Body of pancreas (tissue), 4 donors: Measurements from ENCODE around the gene PRSS33. TPM values are rescaled to one million over a fixed set of nuclear protein-coding genes. Genes with fewer than 3 reads are reported as not detected.

Source experiments
- ATAC-seq: fragments of 150-250 bp; one replicate; pipeline ENCODE4 v1.9.1; 2016
- DNase-seq, 4 donors: peaks; one replicate each; pipeline ENCODE4 v3.0.0-alpha.2; 2019
- H3K27ac ChIP-seq, 4 donors: fragments of 200-600 bp; sonication (generic); 1 replicate in 3 of 4; 2 replicates in 1 of 4; pipeline versions ENCODE4 v1.5.1 to v1.6.1; 2016 to 2019; ENCODE audit warnings: mild to moderate bottlenecking in 1 of 4, mixed read lengths in 1 of 4, moderate library complexity in 1 of 4
- H3K27me3 ChIP-seq, 2 donors: fragments of 200-600 bp; sonication (generic); one replicate each; pipeline ENCODE4 v1.6.0; 2016; ENCODE audit warnings: mild to moderate bottlenecking in 1 of 2
- H3K36me3 ChIP-seq, 2 donors: fragments of 200-600 bp; sonication (generic); replicated peaks in 1 of 2; 2 replicates each; pipeline ENCODE4 v1.5.1; 2016; ENCODE audit warnings: low read depth in 2 of 2; ENCODE audit not compliant: insufficient read depth in 1 of 2
- H3K4me1 ChIP-seq: fragments of 200-600 bp; sonication (generic); one replicate; pipeline ENCODE4 v1.6.0; 2016
- H3K4me3 ChIP-seq, 2 donors: fragments of 200-600 bp; sonication (generic); 1 replicate in 1 of 2; 2 replicates in 1 of 2; pipeline ENCODE4 v1.5.1; 2016 to 2019
- H3K9me3 ChIP-seq, 3 donors: fragments of 200-600 bp; sonication (generic); 1 replicate in 2 of 3; 2 replicates in 1 of 3; pipeline ENCODE4 v1.5.1; 2016
- CTCF ChIP-seq, 7 experiments: fragments of 450-650 bp in 4 of 7; fragments of 200-600 bp in 3 of 7; sonication (generic) in 3 of 7; IDR thresholded peaks; one replicate each; pipeline ENCODE4 v1.5.1; 2016 to 2019; ENCODE audit warnings: antibody characterized with exemption in 7 of 7
- POLR2A ChIP-seq, 3 donors: fragments of 450-650 bp; IDR thresholded peaks; one replicate each; pipeline ENCODE4 v1.6.1; 2016; ENCODE audit warnings: antibody characterized with exemption in 3 of 3, mild to moderate bottlenecking in 2 of 3
- WGBS, 2 donors: methylation state at CpG; one replicate each; pipeline ENCODE4 v1.1.5; 2017; 5-methylcytosine and 5-hydroxymethylcytosine counted together
- intact Hi-C: fragments of 100-400 bp; cut with DNase I; formaldehyde crosslinking; loops from one replicate; pipeline ENCODE4 v1.15.1; 2023
- total RNA-seq, 2 donors: library from RNA; depleted of rRNA; stranded (reverse); fragments of >200 nt; gene quantifications; one replicate each; pipeline ENCODE4 v1.1.0, GENCODE V29; 2016

PRSS33 gene
- total RNA-seq, 2 donors from 2014 or later: not detected

GRCh38 chr16:2764718-2765117 is 22.6 kb downstream of the PRSS33 start:
- Histone ChIP-seq H3K4me1 (peaks cover 11% of the 10 kb centered on the region), H3K4me3 (no peak overlapping the region), H3K9me3 (no peaks in the 10 kb centered on the region), H3K27ac (no peak overlapping the region), H3K27me3 (no peaks in the 10 kb centered on the region), H3K36me3 (peaks cover 45 to 69% of the 10 kb centered on the region in 2 donors)
- no peak for TF ChIP-seq POLR2A (IDR thresholded peaks at IDR 0.05)
- no peak for TF ChIP-seq CTCF (IDR thresholded peaks at IDR 0.05)
- ATAC-seq (no peak), DNase-seq (no peak)
- WGBS, 2 donors: 84 to 92% methylated on average over 8 to 9 of the region's 9 CpGs
- intact Hi-C loops: no loop called here

GRCh38 chr16:2763173-2763572 is 24.2 kb downstream of the PRSS33 start:
- TF ChIP-seq POLR2A (IDR thresholded peaks at IDR 0.05) (no peak), CTCF (IDR thresholded peaks at IDR 0.05) (no peak)
- H3K27me3 ChIP-seq: no peaks in the 10 kb centered on the region
- intact Hi-C loops: no loop called here
- no peaks in the 10 kb centered on the region for H3K9me3 ChIP-seq
- no peak overlapping the region for H3K27ac ChIP-seq
- DNase-seq: no peak
- H3K36me3 ChIP-seq: peaks cover 44 to 71% of the 10 kb centered on the region in 2 donors
- peaks cover 11% of the 10 kb centered on the region for H3K4me1 ChIP-seq
- H3K4me3 ChIP-seq: no peak overlapping the region
- ATAC-seq: no peak
- WGBS, 2 donors: 90% methylated on average over 4 to 6 of the region's 6 CpGs

- Histone ChIP-seq H3K4me3 (no peak overlapping the region), H3K4me1 (peaks cover 11% of the 10 kb centered on the region), H3K27me3 (no peaks in the 10 kb centered on the region), H3K27ac (no peak overlapping the region), H3K9me3 (no peaks in the 10 kb centered on the region), H3K36me3 (peaks cover 46 to 70% of the 10 kb centered on the region in 2 donors)
- WGBS, 2 donors: 96 to 97% methylated on average over 13 of the region's 13 CpGs
- no peak for DNase-seq
- TF ChIP-seq CTCF (IDR thresholded peaks at IDR 0.05) (no peak), POLR2A (IDR thresholded peaks at IDR 0.05) (no peak)
- intact Hi-C loops: no loop called here
- no peak for ATAC-seq
These were observed 24.6 kb downstream of the PRSS33 start for GRCh38 chr16:2762711-2763110.

- DNase-seq: no peak
- intact Hi-C loops: no loop called here
- WGBS, 2 donors: 96 to 97% methylated on average over 20 to 36 of the region's 42 CpGs
- TF ChIP-seq CTCF (IDR thresholded peaks at IDR 0.05) (no peak), POLR2A (IDR thresholded peaks at IDR 0.05) (no peak)
- H3K36me3 ChIP-seq: peaks cover 51 to 69% of the 10 kb centered on the region in 2 donors
- H3K4me3 ChIP-seq: no peak overlapping the region
- no peak for ATAC-seq
- no peaks in the 10 kb centered on the region for H3K9me3 ChIP-seq
- H3K4me1 ChIP-seq: peaks cover 7% of the 10 kb centered on the region
- H3K27ac ChIP-seq: no peak overlapping the region
- H3K27me3 ChIP-seq: no peaks in the 10 kb centered on the region
These were observed 25.3 kb downstream of the PRSS33 start for GRCh38 chr16:2761886-2762583.

GRCh38 chr16:2761472-2761871 is 25.9 kb downstream of the PRSS33 start:
- no peak for ATAC-seq
- H3K36me3 ChIP-seq: peaks cover 51 to 67% of the 10 kb centered on the region in 2 donors

More at GRCh38 chr16:2761472-2761871, 25.9 kb downstream of the PRSS33 start:
- 92 to 93% methylated on average over 10 of the region's 10 CpGs for WGBS, 2 donors
- Histone ChIP-seq H3K9me3 (no peaks in the 10 kb centered on the region), H3K27ac (no peak overlapping the region), H3K4me1 (peaks cover 9% of the 10 kb centered on the region), H3K4me3 (no peak overlapping the region), H3K27me3 (no peaks in the 10 kb centered on the region)
- TF ChIP-seq CTCF (IDR thresholded peaks at IDR 0.05) (no peak), POLR2A (IDR thresholded peaks at IDR 0.05) (no peak)
- no peak for DNase-seq
- intact Hi-C loops: no loop called here
